WERI-Rb-1 (cell line): ENCODE results near the gene ARHGAP10.

ENCODE experiments used
- DNase-seq: peaks from one replicate; pipeline ENCODE4 v3.0.0-alpha.2; 2020
- H3K27ac ChIP-seq: fragments of 250-450 bp; sonication (Bioruptor Pico); 2 replicates; pipeline ENCODE4 v1.5.1; 2020; ENCODE audit warnings: mild to moderate bottlenecking, moderate library complexity
- H3K27me3 ChIP-seq: fragments of 250-450 bp; sonication (Bioruptor Pico); 2 replicates; pipeline ENCODE4 v1.5.1; 2021; ENCODE audit warnings: mild to moderate bottlenecking, low read depth, moderate library complexity; ENCODE audit not compliant: insufficient read depth, severe bottlenecking
- H3K36me3 ChIP-seq: fragments of 250-450 bp; sonication (Bioruptor Pico); 2 replicates; pipeline ENCODE4 v1.5.1; 2020; ENCODE audit warnings: mild to moderate bottlenecking, moderate library complexity
- H3K4me3 ChIP-seq: 2 replicates; pipeline ENCODE4 v1.5.1; 2011; ENCODE audit warnings: low read depth, mild to moderate bottlenecking, control low read depth, low read length
- H3K9me3 ChIP-seq: fragments of 250-450 bp; sonication (Bioruptor Pico); 2 replicates; pipeline ENCODE4 v1.5.1; 2021; ENCODE audit warnings: mild to moderate bottlenecking, moderate library complexity; ENCODE audit not compliant: severe bottlenecking
- TF ChIP-seq, protein P1 (sequence below): IDR thresholded peaks from 2 replicates; pipeline ENCODE4 v1.5.1; 2011; ENCODE audit warnings: low read depth, mild to moderate bottlenecking, control low read depth, inconsistent platforms, low read length

ARHGAP10 gene

DNA sequence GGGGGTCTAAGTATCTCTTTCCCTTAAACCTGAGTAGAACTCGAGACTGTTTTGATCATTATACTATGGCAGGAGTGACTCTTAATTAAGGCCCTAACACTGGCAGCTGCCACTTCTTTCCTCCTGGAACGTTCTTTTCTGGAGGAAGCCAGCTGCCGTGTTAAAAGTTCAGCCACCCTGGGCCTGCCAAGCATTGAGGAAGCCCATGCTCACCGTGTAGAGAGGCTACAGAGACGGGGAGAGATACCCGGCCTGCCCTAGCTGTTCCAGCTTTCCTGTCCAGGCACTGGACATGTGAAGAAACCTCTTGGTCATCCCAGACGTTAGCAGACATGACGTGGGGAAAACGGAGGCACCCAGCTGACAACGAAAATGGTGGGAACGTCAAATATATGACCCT lies 274.1 kb downstream of the ARHGAP10 start:
- Histone ChIP-seq H3K36me3 (no peaks in the 10 kb centered on the region), H3K9me3 (peaks cover 1% of the 10 kb centered on the region), H3K4me3 (no peak overlapping the region), H3K27ac (no peak overlapping the region), H3K27me3 (no peaks in the 10 kb centered on the region)
- DNase-seq, result no peak
- TF ChIP-seq, protein P1, sequence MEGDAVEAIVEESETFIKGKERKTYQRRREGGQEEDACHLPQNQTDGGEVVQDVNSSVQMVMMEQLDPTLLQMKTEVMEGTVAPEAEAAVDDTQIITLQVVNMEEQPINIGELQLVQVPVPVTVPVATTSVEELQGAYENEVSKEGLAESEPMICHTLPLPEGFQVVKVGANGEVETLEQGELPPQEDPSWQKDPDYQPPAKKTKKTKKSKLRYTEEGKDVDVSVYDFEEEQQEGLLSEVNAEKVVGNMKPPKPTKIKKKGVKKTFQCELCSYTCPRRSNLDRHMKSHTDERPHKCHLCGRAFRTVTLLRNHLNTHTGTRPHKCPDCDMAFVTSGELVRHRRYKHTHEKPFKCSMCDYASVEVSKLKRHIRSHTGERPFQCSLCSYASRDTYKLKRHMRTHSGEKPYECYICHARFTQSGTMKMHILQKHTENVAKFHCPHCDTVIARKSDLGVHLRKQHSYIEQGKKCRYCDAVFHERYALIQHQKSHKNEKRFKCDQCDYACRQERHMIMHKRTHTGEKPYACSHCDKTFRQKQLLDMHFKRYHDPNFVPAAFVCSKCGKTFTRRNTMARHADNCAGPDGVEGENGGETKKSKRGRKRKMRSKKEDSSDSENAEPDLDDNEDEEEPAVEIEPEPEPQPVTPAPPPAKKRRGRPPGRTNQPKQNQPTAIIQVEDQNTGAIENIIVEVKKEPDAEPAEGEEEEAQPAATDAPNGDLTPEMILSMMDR, result no peak

DNA sequence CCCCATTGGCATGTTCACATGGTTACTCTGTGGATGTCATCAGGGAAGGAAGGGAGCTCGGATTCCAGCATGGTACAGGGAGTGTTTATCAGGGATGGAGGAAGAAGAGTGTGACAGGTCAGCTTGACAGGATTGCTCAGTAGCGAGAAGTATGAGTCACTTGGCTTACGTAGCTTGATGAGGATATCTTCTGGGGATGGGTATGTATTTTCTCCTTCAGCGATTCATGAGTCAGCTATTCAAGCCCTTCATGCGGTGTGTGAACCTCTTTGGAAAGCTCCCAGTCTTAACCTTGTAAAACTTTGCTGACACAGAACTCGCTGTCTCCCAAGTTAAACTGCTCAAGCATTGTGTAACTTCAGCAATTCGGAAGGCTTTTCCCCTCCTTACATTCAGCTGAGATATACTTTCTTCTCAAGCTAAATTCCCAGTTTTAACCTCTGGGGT lies 275.4 kb downstream of the ARHGAP10 start:
- Histone ChIP-seq H3K36me3 (no peaks in the 10 kb centered on the region), H3K27me3 (no peaks in the 10 kb centered on the region), H3K27ac (no peak overlapping the region), H3K4me3 (no peak overlapping the region), H3K9me3 (no peaks in the 10 kb centered on the region)
- TF ChIP-seq, protein P1, result no peak
- no peak for DNase-seq

DNA sequence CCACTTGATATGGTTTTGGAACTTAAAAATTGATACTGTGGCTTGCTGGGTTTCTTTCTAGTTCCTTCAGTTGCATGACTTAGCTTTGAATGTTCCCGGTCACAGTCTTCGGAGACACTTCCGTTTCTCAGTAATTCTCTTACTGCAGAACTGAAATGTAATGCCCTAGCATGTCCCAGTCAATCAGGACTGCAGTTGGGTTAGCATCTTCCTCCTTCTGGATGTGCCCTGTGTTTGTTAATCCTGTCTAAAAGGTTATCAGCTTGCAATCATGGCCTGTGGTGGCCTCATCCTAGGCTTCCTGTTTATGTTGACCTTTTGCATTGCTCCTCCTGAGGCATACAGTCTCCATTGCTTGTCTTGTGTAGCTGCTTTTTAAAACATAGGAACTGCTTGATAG lies 275.9 kb downstream of the ARHGAP10 start:
- Histone ChIP-seq H3K9me3 (no peaks in the 10 kb centered on the region), H3K36me3 (no peaks in the 10 kb centered on the region), H3K4me3 (no peak overlapping the region), H3K27ac (no peak overlapping the region), H3K27me3 (no peaks in the 10 kb centered on the region)
- TF ChIP-seq, protein P1, result no peak
- no peak for DNase-seq

DNA sequence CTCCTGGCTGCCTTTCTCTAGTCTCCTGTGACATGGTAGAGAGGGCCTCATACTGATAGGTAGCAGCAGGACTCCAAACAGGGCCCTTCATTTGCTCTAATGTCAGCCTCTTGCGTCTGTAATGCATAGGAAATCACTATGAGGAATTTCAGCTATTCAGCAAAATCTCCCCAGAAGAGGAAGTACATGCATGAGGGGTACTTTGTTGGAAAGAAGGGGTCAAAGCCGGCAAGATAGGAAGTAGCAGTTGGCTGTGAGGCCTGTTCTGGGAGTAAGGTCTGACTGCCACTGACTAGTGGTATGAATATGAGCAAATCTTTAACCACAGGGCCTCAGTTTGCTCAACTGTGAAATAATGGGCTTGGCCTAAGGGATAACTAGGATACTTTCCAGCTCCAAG lies 283.2 kb downstream of the ARHGAP10 start:
- TF ChIP-seq, protein P1, result no peak
- no peaks in the 10 kb centered on the region for H3K9me3 ChIP-seq
- DNase-seq, result no peak

DNA sequence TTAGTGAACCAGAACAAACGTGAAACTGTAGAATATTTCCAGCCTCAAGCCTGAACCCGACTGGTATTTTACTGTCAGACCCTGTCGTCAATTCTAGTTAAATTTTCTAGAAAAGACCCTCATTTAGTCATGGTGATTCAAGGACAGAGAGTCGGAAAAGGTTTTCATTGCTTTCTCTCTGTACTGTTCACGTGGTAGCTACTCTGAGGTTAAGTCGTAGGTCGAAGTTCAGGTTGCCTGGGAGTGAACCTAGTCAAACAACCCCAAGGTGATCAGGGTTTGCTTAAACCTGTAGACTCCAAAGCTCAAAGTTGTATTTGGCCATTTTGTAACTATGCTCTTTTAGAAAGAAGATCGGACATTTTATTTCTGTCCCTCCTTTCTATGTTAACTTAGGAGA lies 283.6 kb downstream of the ARHGAP10 start:
- no peak overlapping the region for H3K27ac ChIP-seq
- no peaks in the 10 kb centered on the region for H3K36me3 ChIP-seq
- no peak for DNase-seq
- no peaks in the 10 kb centered on the region for H3K9me3 ChIP-seq
- no peak overlapping the region for H3K4me3 ChIP-seq
- TF ChIP-seq, protein P1, result no peak
- no peaks in the 10 kb centered on the region for H3K27me3 ChIP-seq

More for the DNA sequence above, 283.2 kb downstream of the ARHGAP10 start:
- Histone ChIP-seq H3K27me3 (no peaks in the 10 kb centered on the region), H3K4me3 (no peak overlapping the region), H3K36me3 (no peaks in the 10 kb centered on the region), H3K27ac (no peak overlapping the region)

DNA sequence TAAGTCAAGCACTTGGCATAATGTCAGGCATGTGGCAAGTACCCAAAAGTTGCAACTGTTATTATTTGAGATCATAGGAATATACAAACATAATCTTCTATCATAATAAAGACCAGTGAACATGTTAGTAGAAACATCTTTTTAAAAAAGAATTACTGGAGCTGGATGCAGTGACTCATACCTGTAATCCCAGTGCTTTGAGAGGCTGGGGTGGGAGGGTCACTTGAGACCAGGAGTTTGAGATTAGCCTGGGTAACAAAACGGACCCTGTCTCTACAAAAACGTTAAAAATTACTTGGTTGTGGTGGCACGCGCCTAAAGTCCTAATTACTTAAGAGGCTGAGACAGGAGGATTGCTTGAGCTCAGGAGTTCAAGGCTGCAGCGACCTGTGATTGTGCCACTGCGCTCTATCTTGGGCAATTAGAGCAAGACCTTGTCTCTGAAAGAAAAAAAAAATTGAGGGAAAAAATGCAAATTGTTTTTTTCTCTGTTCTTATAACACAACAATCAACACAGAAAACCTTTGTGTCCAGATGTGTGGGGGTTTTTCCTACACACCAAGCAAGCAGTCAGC lies 284.3 kb downstream of the ARHGAP10 start:
- no peaks in the 10 kb centered on the region for H3K36me3 ChIP-seq
- no peaks in the 10 kb centered on the region for H3K27me3 ChIP-seq
- no peak for DNase-seq
- TF ChIP-seq, protein P1, result no peak
- no peak overlapping the region for H3K4me3 ChIP-seq
- H3K27ac ChIP-seq, result no peak overlapping the region
- no peaks in the 10 kb centered on the region for H3K9me3 ChIP-seq
